H54 (cell line): ENCODE data around the gene ENPP7.

Experiments used
- DNase-seq: peaks from one replicate; pipeline ENCODE4 v3.0.0; 2011; ENCODE audit warnings: low spot score, mixed read lengths; ENCODE audit not compliant: insufficient read length
- FAIRE-seq: peaks from 3 replicates; lab custom pipeline; 2011; peaks lifted over from hg19 to GRCh38; lab: Jason Lieb, UNC
- POLR2A ChIP-seq: IDR thresholded peaks from 2 replicates; pipeline ENCODE4 v1.6.1; 2011; ENCODE audit warnings: low read depth, mild to moderate bottlenecking, low read length

The ENPP7 gene

DNA sequence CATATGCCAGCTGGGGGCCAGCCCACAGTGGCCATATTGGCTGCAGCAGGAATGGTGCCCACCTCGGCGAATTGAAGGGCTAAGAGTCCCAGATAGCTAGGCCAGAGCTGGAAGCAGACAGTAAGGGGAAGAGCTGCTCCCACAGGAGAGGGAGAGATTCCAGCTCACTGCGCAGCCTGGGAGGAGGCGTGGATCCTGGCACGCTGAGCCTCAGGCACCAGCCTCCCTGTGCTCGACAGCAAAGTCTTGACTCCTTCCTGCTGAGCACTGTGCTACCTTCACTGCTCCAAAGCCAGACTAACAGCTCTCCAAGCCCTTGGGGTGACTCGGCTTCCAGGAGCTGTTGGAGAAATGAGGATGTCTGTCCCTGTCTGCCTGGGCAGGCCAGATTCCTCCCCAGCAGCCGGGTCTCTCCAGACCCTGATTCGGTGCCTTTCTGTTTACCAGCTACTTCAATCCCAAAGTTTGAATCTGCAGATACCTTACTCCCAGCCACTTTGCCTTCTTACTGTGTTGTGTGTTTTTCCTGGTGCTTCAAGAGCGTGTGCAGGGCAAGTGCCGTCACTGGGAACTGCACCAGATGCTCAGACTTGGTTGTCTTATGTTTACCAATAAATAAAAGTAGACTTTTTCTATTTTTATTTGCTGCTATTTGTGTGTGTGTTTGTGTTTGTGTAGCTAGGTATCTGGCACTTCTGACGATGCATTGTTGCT, 56.3 kb downstream of the ENPP7 start:
- no peak for DNase-seq
- no peak for FAIRE-seq
- no peak for TF ChIP-seq POLR2A

GRCh38 chr17:79788455-79788854, 57.7 kb downstream of the ENPP7 start:
- DNase-seq (no peak), FAIRE-seq (no peak)

GRCh38 chr17:79788989-79789942, 58.5 kb downstream of the ENPP7 start:
- no peak for TF ChIP-seq POLR2A
- FAIRE-seq (no peak), DNase-seq (no peak)

More at GRCh38 chr17:79788455-79788854, 57.7 kb downstream of the ENPP7 start:
- no peak for TF ChIP-seq POLR2A

DNA sequence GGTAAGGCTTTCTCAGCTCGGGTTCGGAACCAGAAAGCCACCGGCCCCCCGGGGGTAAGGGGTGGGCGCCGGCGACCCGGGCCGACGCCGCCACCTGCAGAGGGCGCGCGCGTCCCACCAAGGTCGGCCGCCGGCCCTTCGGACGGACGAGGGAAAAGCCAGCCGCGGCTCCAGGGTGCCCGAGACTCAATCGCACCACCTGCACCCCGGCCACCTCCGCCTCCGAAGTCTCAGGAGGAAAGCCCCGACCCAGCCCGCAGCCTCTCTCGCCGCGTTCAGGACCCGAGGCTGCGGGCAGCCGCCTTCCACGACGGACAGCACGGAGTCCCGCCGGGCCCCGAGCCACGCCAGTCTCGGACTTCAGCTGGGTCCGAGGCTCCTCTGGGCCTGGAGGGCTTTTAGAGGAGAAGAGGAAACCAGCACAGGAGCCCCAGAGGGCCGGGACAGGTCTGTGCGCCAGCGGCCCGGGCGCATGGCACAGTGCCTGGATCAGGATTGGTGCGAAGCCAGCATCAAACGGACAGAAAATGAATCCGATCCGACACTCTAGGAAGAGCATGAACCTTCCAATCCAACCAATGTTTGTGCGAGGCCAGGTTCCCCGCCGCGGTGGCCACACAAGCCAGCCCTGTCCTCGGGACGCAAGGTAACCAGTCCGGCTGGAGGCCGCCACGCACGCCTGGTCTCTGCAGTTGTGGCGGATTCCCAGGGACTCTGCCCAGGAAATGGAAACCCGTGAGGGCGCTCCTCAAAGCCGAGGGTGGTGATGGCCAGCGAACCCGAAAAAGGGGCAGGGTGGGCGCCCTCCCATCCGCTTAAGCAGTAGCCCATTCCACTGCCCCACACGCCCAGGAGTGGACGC, 59.4 kb downstream of the ENPP7 start:
- DNase-seq (peak; percentile 66), FAIRE-seq (no peak)
- TF ChIP-seq POLR2A = no peak

DNA sequence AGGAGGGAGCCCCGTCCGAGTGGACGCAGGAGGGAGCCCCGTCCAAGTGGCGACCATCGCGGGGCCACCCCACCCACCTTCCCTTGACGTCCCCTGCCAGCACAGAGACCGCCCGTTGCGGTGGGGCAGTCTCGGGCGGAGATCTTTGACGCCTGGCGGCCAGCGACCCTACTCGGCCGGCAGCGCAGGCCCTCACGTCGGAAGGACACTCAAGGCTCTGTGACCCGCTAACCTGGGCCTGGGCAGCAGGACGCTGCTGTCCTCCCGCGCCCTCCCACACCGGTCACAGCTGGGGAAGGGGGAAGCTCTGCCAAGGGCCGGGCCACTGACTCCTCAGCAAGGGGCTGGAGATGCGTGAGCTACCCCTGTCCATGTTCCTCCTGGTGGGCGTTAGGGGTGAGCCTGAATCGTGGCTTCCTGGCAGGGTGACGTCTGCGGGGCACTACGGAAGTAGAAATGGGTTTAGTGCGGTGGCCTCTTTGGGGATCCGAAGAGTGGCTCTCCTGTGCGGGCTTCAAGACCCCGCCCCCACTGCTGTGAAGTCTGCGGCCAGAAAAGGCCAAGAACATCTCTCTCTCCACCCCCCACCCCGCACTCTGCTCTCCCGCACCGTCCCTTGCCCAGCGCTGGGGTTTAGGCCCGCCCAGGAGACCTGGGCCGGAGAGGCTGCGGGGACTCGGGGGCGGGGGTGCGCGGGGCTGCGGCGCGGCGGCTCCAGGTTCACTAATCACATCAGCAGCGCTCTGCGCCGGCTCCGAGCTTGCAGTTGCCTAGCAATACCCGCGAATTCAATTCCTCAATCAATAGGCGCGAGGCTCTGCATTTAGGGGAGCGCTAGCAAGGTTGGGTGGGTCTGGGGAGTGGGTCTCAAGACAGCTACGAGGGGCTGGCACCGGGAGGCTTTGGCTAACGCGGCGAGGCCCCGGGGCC, 60.3 kb downstream of the ENPP7 start:
- DNase-seq = no peak
- no peak for FAIRE-seq
- TF ChIP-seq POLR2A = no peak

DNA sequence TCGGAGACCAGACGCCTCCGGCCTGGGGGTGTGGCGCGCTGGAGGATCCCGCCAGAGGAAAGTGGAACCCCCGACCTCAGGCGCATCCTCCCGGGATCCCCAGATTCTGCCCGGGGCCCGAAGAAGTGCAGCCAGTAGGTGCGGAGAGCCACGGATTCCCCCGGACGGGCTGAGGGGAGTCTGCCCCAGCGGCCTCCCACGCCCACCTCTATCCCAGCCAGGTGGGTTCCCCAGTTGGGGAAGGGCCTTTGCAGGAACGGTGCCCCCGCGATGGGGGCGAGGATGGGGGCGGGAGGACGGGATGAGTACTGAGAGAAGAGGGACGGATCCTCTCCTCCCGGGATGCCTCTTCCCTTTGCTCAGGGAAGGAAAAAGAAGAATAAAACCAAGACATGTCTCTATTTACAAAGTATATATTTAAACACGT, 61.0 kb downstream of the ENPP7 start:
- DNase-seq (no peak), FAIRE-seq (no peak)
- no peak for TF ChIP-seq POLR2A
